Uterus (tissue), 4 donors: ENCODE results near the gene NT5E. TPM values are rescaled to one million over a fixed set of nuclear protein-coding genes. Genes with fewer than 3 reads are reported as not detected.
A peak's percentile ranks its signal among the peaks of the same experiment; 100 is the strongest.

Experiments
- DNase-seq, 2 donors: peaks; one replicate each; pipeline ENCODE4 v3.0.0-alpha.2; 2019 to 2020
- H3K27ac ChIP-seq, 2 donors: fragments of 200-600 bp; sonication (generic); 1 replicate in 1 of 2; 2 replicates in 1 of 2; pipeline ENCODE4 v1.5.1; 2016 to 2018
- H3K27me3 ChIP-seq, 2 donors: fragments of 200-600 bp; sonication (generic); one replicate each; pipeline ENCODE4 v1.5.1; 2018 to 2019; ENCODE audit warnings: control low read depth in 1 of 2
- H3K36me3 ChIP-seq, 2 donors: fragments of 200-600 bp; sonication (generic); one replicate each; pipeline ENCODE4 v1.5.1; 2019; ENCODE audit warnings: control low read depth in 1 of 2
- H3K4me1 ChIP-seq, 2 donors: fragments of 200-600 bp; sonication (generic); one replicate each; pipeline ENCODE4 v1.5.1; 2018 to 2019; ENCODE audit warnings: control low read depth in 1 of 2
- H3K4me3 ChIP-seq, 2 donors: fragments of 200-600 bp; sonication (generic); 1 replicate in 1 of 2; 2 replicates in 1 of 2; pipeline ENCODE4 v1.5.1; 2018 to 2019; ENCODE audit warnings: mild to moderate bottlenecking in 1 of 2
- H3K9me3 ChIP-seq, 2 donors: fragments of 200-600 bp; sonication (generic); one replicate each; pipeline ENCODE4 v1.5.1; 2019; ENCODE audit warnings: control low read depth in 1 of 2
- POLR2A ChIP-seq, 2 donors: fragments of 450-650 bp; IDR thresholded peaks; one replicate each; pipeline ENCODE4 v1.6.1; 2016; ENCODE audit warnings: antibody characterized with exemption in 2 of 2, mild to moderate bottlenecking in 1 of 2, moderate library complexity in 1 of 2
- intact Hi-C: fragments of 100-400 bp; cut with DNase I; formaldehyde crosslinking; loops from one replicate; pipeline ENCODE4 v1.15.1; 2023; ENCODE audit warnings: low total_unique reads
- total RNA-seq, 4 donors: library from RNA; depleted of rRNA in 3 of 4; stranded (reverse); fragments of >200 nt in 3 of 4; gene quantifications; one replicate each; pipeline versions ENCODE4 v1.1.0 to v1.2.4, GENCODE V29; 2014 to 2023
- TF ChIP-seq, protein P1 (sequence below), 4 experiments: fragments of 200-600 bp in 2 of 4; fragments of 450-650 bp in 2 of 4; sonication (generic) in 2 of 4; IDR thresholded peaks; one replicate each; pipeline ENCODE4 v1.5.1; 2016 to 2019; ENCODE audit warnings: antibody characterized with exemption in 4 of 4, mild to moderate bottlenecking in 2 of 4, moderate library complexity in 1 of 4
- donor health status: DM: yes; HTN: yes; CAD: no.

The NT5E gene
- total RNA-seq, 4 donors from 2014 or later: 23.5 to 136 (median 65.4) TPM

DNA sequence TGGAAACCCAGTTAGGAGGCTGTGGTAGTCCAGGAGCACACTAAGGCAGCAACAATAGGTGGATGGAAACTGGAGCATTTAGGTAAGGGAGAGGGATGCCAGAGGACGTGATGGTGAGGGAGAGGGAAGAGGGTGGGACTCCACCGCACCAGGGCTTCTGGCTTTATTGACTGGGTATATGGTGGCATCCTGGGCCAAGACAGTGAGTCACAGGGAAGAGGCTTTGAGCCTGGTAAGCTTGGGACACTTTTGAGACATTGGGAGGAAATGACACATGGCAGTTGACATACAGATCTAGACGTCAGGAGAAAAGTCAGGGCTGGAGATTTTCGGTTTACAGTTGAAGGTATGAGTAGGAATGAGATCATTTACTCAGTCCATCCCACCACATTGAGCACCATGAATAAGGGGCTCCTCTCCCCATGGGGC, 14.9 kb downstream of the NT5E start:
- Histone ChIP-seq H3K4me1 (peaks cover 8 to 29% of the 10 kb centered on the region in 2 donors), H3K27me3 (no peaks in the 10 kb centered on the region), H3K9me3 (no peaks in the 10 kb centered on the region), H3K4me3 (no peak overlapping the region), H3K27ac (peak overlapping the region; percentile 53 to 85), H3K36me3 (no peaks in the 10 kb centered on the region)
- intact Hi-C loops: no loop called here
- no peak for DNase-seq
- TF ChIP-seq, protein P1, sequence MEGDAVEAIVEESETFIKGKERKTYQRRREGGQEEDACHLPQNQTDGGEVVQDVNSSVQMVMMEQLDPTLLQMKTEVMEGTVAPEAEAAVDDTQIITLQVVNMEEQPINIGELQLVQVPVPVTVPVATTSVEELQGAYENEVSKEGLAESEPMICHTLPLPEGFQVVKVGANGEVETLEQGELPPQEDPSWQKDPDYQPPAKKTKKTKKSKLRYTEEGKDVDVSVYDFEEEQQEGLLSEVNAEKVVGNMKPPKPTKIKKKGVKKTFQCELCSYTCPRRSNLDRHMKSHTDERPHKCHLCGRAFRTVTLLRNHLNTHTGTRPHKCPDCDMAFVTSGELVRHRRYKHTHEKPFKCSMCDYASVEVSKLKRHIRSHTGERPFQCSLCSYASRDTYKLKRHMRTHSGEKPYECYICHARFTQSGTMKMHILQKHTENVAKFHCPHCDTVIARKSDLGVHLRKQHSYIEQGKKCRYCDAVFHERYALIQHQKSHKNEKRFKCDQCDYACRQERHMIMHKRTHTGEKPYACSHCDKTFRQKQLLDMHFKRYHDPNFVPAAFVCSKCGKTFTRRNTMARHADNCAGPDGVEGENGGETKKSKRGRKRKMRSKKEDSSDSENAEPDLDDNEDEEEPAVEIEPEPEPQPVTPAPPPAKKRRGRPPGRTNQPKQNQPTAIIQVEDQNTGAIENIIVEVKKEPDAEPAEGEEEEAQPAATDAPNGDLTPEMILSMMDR (IDR thresholded peaks at IDR 0.05): no peak
- TF ChIP-seq POLR2A (IDR thresholded peaks at IDR 0.05): no peak

DNA sequence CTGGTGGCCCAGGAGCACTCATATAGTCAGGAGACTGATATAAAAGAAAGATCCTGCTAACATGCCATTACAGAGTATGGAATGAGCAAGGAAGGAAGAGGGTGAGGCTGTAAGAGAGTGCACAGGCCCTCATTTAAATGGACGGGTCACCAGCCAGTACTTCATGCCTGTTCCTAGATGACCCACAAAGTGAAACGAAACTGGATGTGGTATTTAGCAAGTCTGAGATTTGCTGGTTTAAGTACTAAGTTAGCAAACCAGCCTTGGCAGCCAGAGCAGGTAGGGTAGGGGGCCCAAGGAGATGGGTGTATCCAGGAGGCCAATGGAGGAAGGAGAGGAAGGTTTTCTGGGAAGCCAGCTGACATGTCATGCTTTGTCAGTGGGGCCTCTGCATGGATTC, 15.9 kb downstream of the NT5E start:
- no peaks in the 10 kb centered on the region for H3K36me3 ChIP-seq
- H3K27ac ChIP-seq: no peak overlapping the region
- no peak for TF ChIP-seq POLR2A (IDR thresholded peaks at IDR 0.05)
- TF ChIP-seq, protein P1 (IDR thresholded peaks at IDR 0.05): no peak
- H3K4me3 ChIP-seq: no peak overlapping the region
- no peak for DNase-seq
- intact Hi-C loops: no loop called here
- peaks cover 8 to 23% of the 10 kb centered on the region in 2 donors for H3K4me1 ChIP-seq
- no peaks in the 10 kb centered on the region for H3K27me3 ChIP-seq
- no peaks in the 10 kb centered on the region for H3K9me3 ChIP-seq

DNA sequence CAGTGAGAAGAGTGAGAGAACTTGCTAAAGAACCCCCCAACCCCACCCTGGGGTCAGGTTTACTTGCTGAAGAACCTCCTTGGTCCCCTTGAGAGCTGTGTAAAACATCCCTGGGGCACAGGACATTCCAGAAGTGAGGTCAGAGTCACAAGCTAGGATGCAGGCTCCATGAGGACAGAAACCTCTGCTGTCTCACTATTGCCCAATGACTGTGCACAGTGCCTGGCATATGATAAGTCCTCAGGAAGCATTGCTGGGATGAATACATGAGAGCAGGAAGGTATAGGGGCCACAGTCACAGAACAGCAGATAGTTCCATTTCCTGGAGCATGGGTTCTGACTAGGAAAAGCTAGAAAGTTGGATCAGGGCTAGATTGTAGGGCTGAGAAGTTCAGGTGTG, 18.4 kb downstream of the NT5E start:
- Histone ChIP-seq H3K4me3 (no peak overlapping the region), H3K27ac (no peak overlapping the region), H3K4me1 (peaks cover 0 to 4% of the 10 kb centered on the region in 2 donors), H3K9me3 (no peaks in the 10 kb centered on the region), H3K36me3 (no peaks in the 10 kb centered on the region), H3K27me3 (no peaks in the 10 kb centered on the region)
- no peak for TF ChIP-seq POLR2A (IDR thresholded peaks at IDR 0.05)
- TF ChIP-seq, protein P1 (IDR thresholded peaks at IDR 0.05): no peak
- intact Hi-C loops: no loop called here
- no peak for DNase-seq

DNA sequence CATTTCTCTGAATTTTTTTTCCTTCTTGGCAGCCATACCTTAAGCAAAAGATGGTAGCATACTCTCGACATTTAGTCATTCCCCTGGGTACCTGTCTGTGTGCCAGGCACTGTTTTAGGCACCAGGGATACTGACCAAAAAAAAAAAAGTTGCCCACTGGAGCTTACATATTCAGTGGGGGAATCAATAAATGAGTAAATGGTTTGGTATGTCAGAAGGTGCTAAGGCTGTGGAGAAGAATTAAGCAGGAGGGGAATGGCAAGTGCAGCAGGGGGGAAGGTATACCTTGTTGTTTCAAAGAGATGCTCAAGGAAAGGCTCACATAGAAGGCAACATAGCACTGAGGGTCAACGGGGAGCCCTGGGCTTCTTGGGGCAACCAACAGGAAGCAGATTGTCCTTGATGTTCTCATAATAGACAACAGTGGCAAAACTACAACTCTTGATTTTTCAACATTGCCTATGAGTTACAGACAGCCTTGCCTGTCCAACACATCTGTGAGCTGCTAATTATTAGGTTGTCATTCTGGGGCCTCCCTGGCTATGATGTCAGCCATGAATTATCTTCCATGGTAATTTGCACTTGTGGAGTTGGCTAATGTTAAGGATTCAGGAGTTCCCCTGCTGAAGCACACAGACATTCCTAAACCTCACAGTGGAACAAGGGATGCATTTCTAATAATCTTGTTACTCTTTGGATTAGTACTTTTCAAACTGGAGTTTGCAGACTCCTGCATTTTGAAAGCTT, 19.6 kb downstream of the NT5E start:
- Histone ChIP-seq H3K4me1 (no peaks in the 10 kb centered on the region), H3K9me3 (no peaks in the 10 kb centered on the region), H3K4me3 (no peak overlapping the region), H3K36me3 (no peaks in the 10 kb centered on the region), H3K27ac (no peak overlapping the region), H3K27me3 (no peaks in the 10 kb centered on the region)
- intact Hi-C loops: no loop called here
- DNase-seq: no peak
- no peak for TF ChIP-seq POLR2A (IDR thresholded peaks at IDR 0.05)
- TF ChIP-seq, protein P1 (IDR thresholded peaks at IDR 0.05): no peak

DNA sequence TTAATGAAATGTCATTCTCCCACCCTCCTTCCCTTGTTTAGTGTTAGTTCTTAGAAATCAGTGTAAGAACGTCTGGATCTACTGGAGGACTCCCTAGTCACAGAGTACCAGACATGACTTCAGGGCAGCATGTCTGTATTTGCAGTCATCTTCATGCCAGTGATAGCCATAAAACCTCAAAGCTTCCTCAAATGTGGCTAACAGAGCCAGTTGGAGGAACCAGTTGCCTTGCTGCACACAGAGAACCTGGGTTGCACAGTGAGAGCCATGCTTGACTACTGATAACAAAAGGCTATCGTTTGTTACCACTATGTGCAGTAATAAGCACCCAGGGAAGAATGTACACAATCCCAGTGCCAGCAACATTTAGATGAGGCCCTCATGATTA, 20.1 kb downstream of the NT5E start:
- no peak overlapping the region for H3K4me3 ChIP-seq
- H3K36me3 ChIP-seq: no peaks in the 10 kb centered on the region
- no peaks in the 10 kb centered on the region for H3K4me1 ChIP-seq
- no peak for TF ChIP-seq POLR2A (IDR thresholded peaks at IDR 0.05)
- TF ChIP-seq, protein P1 (IDR thresholded peaks at IDR 0.05): no peak
- DNase-seq: no peak
- H3K27ac ChIP-seq: no peak overlapping the region
- H3K9me3 ChIP-seq: no peaks in the 10 kb centered on the region
- intact Hi-C loops: no loop called here
- H3K27me3 ChIP-seq: no peaks in the 10 kb centered on the region
